SIG-M5 treated with dmso at 0.1 percent for 504 hours (cell line): ENCODE results near the gene SGTB.
A peak's percentile ranks its signal among the peaks of the same experiment; 100 is the strongest.
"Not testable (repeated sequence)": the region's sequence is repeated elsewhere in the genome, so short reads cannot be mapped to it uniquely, and the experiment has no call there.

Source experiments
- DNase-seq: peaks from one replicate; lab custom pipeline; 2025; ENCODE audit not compliant: unreplicated experiment; lab: John Stamatoyannopoulos, UW

SGTB gene

GRCh38 chr5:65674749-65675148 is 47.2 kb downstream of the SGTB start:
- DNase-seq: no peak

DNA sequence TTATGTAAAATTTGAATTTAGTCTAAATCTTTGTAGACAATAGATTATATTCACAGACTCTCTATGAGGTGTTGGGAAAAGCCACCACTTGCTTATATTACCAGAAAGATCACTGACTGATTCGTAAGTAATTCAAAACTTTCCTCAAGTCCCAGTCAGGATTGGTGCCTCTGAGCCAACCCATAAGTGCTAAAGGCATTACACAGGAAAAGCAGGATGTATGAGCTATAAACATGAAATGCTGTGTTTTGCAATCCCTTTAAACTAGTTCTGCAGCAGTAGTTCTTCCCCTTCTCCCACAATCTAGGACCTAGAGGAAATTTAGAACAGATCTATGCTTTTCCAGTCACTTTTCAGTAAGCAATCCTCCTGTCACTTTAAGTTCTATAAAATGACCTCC is 49.1 kb downstream of the SGTB start:
- peak; percentile 39 for DNase-seq

- DNase-seq: peak; percentile 63
These were observed 53.2 kb downstream of the SGTB start for GRCh38 chr5:65668696-65669095.

DNA sequence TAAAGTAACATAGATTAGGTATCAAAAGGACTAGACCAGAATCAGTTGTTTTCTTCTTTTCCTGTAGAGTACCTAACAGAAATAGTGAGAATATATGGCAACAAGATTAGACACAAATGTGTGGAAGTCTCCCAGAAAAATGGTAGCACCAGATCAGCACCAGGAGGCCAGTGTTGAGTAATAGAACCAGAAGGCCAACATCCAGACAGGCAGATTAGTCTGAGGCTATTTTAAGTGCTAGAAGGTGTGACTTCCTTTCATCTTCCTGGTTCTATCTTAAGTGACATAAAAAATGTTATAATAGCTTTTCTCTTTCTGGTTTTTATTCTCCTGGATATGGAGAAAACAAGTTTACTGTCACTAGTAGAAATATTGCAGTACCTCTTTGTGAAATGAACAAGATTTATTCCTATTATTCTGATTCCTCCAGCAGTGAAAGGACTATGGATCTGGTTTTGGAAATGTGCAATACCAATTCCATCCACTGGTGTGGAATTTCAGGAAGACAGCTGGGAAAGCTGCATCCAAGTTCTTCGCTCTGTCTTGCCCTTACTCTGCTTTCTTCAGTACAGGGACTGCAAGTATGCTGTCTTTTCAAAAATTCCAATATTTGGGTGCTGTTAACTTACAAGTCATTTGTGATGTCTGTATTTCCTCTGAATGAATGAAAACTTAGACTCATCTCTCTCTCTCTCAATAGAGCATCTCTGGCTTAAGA is 57.9 kb downstream of the SGTB start:
- no peak for DNase-seq

DNA sequence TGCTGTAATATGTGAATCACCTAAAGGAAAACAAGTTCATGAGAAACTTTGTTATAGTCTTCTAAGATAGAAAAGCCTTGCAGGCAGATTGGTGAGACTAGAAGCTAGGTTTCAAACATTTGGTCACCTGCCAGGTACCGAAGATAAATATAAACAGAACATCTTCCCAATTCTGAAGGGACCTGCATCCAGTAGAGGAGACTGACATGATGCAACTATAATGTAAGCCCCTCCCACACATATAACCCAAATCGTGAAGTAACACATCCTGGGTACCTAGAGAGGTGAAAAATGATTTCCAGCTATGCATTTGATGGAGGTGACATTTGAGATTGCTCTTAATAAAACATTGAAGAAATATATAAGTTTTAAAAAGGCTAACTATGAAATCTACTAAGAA is 67.2 kb downstream of the SGTB start:
- DNase-seq: no peak

DNA sequence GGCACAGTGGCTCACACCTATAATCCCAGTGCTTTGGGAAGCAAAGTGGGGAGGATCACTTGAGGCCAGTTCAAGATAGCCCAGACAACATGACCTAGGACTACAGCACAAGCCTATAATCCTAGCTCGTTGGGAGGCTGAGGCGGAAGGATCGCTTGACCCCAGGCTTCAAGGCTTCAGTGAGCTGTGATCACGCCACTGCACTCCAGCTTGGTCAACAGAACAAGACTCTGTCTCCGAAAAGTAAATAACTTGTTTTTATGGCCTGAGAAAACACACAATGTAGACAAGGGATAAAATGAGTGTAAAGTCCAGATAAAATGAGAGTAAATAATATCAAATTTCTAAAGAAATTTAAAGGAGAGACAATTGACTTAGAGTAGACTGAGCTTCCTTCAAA is 70.8 kb downstream of the SGTB start:
- DNase-seq: no peak

DNA sequence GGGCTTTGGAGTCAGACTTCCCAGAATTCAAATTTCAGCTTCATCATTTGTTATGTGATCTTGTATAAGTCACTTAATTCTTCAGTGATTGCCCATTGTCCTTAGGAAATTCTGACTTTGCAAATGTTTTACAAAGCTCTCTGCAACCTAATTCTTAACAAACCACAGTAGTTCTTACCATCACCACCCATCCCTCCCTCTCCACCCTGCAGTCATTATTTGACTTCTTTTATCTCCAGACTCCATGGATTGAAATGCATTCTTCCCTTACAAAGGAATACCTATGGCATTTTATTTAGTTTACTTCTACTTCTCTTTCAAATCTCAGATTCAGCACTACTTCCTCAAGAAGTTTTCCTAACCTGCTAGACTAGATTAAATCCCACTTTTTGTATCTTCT is 74.0 kb downstream of the SGTB start:
- DNase-seq: no peak

DNA sequence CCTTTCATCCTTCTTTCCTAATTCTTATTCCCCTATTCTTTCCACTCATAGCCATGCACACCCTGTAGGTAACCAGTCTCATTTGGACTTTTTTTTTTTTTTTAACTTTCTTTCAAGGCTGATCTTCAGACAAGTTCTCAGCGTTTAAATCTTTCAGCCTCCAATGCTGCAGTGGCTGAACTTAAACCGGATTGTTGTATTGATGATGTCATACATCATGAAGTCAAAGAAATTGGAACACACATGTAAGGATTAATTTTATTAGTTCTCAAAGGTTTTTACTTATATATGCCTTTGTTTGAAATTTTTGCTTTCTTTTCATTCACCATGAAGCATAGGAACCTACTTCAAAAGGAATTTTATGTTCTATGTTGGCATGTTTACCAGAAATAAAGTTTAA is 75.0 kb downstream of the SGTB start:
- no peak for DNase-seq

GRCh38 chr5:65640240-65640639 is 81.7 kb downstream of the SGTB start:
- DNase-seq: no peak

GRCh38 chr5:65630981-65631380 is 90.9 kb downstream of the SGTB start:
- DNase-seq: no peak

DNA sequence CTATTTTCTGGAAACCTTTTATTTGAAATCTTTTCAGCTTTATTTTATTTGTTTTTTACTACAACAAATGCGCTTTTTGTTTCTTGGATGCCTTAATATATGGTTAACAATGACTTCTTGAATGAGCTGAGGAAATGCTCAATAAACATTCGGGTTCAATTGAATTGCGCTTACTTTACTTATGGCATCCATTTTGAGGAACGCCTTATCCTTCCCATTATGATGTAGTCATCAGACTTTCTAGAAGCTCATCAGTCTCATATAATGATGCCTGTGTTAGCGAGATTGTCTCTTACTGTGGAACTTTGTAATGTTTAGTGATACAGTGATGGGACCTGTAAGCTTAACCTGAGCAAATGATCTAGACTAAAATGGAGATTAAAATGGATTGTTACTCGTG is 96.2 kb downstream of the SGTB start:
- no peak for DNase-seq

DNA sequence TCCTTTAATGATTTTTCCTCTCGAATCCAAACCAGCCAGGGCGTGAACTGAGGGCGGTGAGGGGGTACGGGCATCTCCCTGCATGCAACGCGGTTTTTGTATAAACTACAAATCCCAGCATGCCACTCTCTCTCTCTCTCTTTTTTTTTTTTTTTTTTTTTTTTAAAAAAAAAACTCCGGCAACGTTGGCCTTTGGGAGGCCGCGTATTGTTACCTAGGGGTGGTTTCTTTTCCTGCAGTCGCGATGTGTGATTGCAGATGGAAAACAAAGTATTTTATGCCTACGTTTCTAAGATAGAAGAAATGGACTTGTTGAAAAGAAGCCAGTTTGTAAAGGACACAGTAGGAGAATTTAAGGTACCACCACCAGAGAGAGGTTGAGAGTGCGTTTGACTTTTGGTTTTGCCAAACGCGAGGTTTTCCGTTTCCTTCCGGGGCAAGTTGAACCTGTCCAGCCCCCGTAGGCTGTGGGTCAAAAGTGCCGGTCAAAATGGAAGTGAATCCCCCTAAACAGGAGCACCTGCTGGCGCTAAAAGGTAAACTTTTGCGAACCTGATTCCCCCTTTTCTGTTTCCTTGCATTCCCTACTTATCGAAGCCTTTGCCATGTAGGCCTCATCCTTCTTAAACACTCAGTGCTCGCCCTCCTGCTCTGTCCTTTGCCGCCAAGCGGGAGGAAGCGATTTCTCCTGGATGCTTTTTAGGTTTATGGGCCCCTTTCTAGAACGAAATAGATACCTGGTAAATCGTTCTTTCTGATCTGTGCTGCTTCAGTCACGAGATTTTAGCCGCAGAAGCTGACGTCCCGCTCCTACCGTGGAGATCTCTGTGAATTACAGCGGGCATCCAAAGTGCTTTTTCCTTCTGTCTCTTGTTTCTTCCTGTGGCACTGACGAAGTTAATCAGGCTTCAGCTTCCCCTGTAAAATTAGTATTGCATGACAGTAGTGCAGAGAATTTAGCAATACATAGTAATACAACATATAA is 97.0 kb downstream of the SGTB start, which contains the start of the genes SHLD3 and TRAPPC13:
SHLD3 (plus strand) TSS at position 457 of the 985 bp plus-strand sequence. CDS start 4,561 bp downstream, outside the sequence.
TRAPPC13 (plus strand) TSS at position 457 of the 985 bp plus-strand sequence; CDS start at position 491, 34 bp downstream.
- peak; percentile 94 for DNase-seq

GRCh38 chr5:65624025-65624570 is 97.8 kb downstream of the SGTB start, which contains the start of gene TRIM23:
TRIM23 (minus strand) TSS chr5:65624333; CDS start chr5:65624274, 59 bp downstream.
- peak; percentile 91 for DNase-seq

DNA sequence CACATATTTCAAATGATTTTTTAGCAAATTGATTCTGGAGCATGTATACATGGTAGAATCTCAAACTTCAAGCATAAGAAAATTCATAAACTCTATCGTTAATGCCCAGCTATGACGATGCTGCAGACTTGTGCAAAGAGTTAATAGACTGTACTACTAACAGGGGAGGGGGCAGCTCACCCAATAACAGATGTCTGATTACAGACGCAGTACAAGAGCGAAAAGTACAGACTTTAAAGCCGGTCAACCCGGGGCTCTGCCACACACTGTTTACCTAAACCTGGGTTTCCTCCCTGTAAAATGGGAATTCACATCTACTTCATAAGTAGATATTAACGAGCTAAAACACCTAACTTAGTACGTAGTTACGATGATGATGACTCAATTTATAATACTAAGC is 98.4 kb downstream of the SGTB start:
- DNase-seq: no peak

GRCh38 chr5:65621961-65622360 is 99.9 kb downstream of the SGTB start:
- DNase-seq: not testable (repeated sequence)

- DNase-seq: no peak
These were observed 101.9 kb downstream of the SGTB start for GRCh38 chr5:65620021-65620420.
